Skin of body (tissue), 2 donors: ENCODE data around the gene CHMP3. TPM values are rescaled to one million over a fixed set of nuclear protein-coding genes. Genes with fewer than 3 reads are reported as not detected.
"Not testable (repeated sequence)": the region's sequence is repeated elsewhere in the genome, so short reads cannot be mapped to it uniquely, and the experiment has no call there.

Source experiments
- DNase-seq: peaks from one replicate; lab custom pipeline; 2025; lab: John Stamatoyannopoulos, UW
- total RNA-seq: library from RNA; depleted of rRNA; stranded (reverse); fragments of >200 nt; gene quantifications from one replicate; pipeline ENCODE4 v1.2.3, GENCODE V29; 2014

CHMP3 gene
- total RNA-seq, 1 donor from 2014 or later, result 46.2 TPM

- DNase-seq, result not testable (repeated sequence)
Measured at GRCh38 chr2:86549963-86550725, 13.1 kb downstream of the CHMP3 start.

DNA sequence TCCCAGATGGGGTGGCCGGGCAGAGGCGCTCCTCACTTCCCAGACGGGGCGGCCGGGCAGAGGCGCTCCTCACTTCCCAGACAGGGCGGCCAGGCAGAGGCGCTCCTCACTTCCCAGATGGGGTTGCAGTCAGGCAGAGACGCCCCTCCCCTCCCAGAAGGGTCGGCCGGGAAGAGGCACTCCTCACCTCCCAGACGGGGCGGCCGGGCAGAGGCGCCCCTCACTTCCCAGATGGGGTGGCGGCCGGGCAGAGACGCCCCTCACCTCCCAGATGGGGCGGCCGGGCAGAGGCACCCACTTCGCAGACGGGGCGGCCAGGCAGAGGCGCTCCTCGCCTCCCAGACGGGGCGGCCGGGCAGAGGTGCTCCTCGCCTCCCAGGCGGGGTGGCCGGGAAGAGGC, 13.8 kb downstream of the CHMP3 start:
- not testable (repeated sequence) for DNase-seq

DNA sequence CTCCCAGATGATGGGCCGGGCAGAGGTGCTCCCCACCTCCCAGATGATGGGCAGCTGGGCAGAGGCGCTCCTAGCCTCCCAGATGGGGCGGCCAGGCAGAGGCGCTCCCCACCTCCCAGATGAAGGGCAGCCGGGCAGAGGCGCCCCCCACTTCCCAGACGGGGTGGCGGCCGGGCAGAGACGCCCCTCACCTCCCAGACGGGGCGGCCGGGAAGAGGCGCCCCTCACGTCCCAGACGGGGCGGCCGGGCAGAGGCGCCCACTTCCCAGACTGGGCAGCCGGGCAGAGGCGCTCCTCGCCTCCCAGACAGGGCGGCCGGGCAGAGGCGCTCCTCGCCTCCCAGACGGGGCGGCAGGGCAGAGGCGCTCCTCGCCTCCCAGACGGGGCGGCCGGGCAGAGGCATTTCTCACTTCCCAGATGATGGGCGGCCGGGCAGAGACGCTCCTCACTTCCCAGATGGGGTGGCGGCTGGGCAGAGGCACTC, 14.3 kb downstream of the CHMP3 start:
- DNase-seq, result not testable (repeated sequence)

GRCh38 chr2:86548165-86548912, 14.9 kb downstream of the CHMP3 start:
- DNase-seq, result not testable (repeated sequence)

DNA sequence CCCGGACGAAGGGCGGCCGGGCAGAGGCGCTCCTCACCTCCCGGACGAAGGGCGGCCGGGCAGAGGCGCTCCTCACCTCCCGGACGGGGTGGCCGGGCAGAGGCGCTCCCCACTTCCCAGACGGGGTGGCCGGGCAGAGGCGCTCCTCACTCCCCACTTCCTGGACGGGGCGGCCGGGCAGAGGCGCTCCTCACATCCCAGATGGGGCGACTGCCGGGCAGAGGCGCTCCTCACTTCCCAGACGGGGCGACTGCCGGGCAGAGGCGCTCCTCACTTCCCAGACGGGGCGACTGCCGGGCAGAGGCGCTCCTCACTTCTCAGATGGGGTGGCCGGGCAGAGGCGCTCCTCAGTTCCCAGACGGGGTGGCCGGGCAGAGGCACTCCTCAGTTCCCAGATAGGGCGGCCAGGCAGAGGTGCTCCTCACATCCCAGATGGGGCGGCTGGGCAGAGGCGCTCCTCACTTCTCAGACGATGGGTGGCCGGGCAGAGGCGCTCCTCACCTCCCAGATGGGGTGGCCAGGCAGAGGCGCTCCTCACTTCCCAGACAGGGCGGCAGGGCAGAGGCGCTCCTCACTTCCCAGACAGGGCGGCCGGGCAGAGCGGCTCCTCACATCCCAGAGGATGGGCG, 17.8 kb downstream of the CHMP3 start:
- DNase-seq, result not testable (repeated sequence)

GRCh38 chr2:86544278-86545099, 18.8 kb downstream of the CHMP3 start:
- not testable (repeated sequence) for DNase-seq

DNA sequence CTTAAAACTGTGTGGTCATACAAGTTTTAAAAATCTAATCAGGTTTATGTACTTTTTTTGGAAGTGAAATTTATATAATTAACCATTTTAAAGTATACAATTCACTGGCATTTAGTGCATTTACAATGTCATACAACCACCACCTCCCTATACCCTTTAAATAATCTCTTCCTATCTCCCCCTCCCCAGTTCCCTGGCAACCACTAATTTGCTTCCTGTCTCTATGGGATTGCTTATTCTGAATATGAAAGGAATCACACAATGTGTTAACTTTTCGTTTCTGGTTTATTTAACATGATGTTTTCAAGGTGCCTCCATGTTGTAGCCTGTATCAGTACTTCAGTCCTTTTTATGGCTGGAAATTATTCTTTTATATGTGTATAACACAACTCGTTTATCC, 19.4 kb downstream of the CHMP3 start:
- no peak for DNase-seq

- DNase-seq, result no peak
Measured at GRCh38 chr2:86543335-86543734, 19.9 kb downstream of the CHMP3 start.

- DNase-seq, result no peak
Measured at GRCh38 chr2:86542814-86543213, 20.4 kb downstream of the CHMP3 start.

GRCh38 chr2:86541334-86541733, 21.9 kb downstream of the CHMP3 start:
- no peak for DNase-seq

- no peak for DNase-seq
Measured at GRCh38 chr2:86533589-86533988, 29.7 kb downstream of the CHMP3 start.

DNA sequence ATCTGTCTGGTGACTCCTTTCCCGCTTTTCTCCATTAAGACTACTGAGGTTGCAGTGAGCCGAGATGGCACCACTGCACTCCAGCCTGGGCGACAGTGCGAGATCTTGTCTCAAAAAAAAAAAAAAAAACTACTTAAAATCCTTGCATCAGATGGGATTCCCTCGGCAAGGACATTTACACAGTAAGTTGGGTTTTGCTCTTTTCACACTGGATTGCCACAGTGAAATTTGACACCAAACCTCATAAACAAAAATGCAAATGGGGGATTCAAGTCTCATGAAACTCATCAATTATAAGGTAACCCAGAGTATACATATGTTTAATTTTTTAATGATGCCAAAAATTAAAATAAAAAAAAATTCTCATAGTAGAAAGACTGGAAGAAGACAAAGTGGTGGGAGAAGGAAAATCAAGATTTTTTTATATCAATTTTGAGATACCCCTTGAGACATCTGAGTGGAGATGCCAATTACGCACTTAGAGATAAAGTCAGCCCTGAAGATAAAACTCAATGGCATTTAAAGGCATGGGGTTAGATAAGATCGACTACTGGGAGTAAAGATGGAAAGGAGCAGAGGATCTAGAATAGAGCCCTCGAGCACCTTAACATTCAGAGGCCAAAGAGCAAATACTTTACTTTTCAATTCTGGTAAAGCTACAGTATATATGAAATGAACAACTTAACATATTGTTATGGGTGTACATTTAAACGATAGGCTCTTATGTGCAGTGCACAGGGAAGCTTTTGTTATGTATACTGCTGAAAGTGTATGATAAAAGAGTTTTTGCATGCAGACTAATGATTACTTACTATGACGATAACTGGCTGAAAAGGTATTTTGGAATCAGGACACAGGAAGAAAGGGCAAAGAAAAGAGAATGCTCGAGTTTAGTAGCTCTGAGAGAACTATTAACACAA, 37.6 kb downstream of the CHMP3 start:
- no peak for DNase-seq

- no peak for DNase-seq
Measured at GRCh38 chr2:86523491-86523890, 39.8 kb downstream of the CHMP3 start.

DNA sequence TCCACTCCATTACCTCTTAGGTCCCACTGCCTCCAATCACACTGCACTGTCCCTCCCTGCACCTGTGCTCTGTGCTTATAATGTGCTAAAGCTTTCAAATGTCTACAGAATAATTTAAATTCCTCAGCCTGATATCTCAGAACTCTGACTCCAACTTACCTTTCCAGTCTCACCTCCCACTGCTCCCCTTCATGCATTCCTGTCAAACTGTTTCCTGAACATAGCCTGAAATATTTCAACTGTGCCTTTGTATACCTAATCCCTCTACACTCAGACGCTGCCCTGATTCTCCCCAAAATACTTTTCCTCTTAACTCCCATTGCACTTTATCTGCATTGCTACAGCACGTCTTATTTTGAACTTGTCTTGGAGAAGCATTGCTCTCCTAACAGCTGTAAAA, 40.5 kb downstream of the CHMP3 start:
- DNase-seq, result no peak

DNA sequence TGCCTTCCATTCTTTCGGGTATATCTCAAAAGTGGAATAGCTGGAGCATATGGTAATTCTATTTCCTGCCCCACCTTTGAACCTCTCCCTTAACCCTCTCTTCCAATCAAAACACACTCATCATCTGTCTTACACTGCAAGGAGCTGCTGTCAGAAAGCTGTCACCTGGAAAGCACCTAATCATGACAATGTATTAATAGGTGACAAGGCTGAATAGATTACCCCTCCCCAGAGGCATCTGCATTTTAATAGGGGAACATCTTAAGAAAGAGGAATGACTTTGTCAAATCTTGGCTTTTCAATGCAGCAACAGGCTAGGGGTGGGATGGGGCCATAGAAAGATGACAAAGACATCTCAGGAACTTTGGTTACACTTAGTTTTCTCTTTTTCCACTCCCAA, 41.3 kb downstream of the CHMP3 start:
- no peak for DNase-seq

GRCh38 chr2:86520153-86520552, 43.1 kb downstream of the CHMP3 start:
- DNase-seq, result no peak

DNA sequence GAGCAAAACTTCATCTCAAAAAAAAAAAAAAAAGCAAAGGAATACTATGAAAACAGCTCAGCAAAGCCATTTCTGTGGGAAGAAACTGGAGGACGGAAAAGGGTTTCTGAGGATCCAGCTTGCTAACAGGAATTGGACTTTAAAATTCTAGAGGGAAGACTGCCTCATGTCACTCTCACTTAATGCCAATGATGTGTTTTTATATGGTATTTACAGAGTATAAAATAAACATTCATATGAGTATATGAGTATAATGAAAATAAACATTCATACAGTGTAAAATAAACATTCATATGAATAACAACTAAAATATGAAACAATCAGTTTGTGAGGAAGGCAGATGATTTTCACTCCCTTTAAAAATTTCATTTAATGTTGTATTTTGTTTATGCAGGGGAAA, 43.9 kb downstream of the CHMP3 start:
- DNase-seq, result no peak

DNA sequence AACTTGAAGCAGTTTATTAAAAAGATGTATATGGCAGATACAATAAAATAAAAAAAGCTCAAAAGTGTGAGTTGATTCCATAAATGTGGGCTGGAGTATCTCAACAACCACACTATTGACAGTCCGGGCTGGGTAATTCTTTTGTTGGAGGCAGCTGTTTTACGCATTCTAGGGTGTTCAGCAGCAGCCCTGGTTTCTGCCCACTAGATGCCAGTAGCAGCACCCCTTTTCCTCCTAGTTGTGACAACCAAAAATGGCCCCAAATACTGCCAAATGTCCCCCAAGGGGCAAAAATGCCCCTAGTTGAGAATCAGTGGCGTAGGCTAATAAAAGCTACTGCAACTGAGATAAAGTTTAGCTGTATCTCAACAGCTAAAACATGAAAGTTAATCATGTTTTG, 44.8 kb downstream of the CHMP3 start:
- no peak for DNase-seq

- DNase-seq, result no peak
Measured at GRCh38 chr2:86513948-86514660, 49.1 kb downstream of the CHMP3 start.

DNA sequence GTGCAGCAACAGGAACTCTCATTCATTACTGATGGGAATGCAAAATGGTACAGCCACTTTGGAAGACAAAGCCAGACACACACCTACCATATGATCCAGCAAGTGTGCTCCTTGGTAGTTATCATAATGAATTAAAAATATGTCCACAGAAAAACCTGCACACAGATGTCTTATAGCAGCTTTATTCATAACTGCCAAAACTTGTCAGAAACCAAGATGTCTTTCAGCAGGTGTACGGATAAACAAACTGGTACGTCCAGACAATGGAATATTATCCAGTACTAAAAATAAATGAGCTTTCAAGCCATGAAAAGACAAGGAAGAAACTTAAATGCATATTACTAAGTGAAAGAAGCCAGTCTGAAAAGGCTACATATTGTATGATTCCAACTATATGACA, 50.4 kb downstream of the CHMP3 start:
- DNase-seq, result no peak
